DOHH2 (cell line): ENCODE results near the gene HSPB7.
"Not testable (repeated sequence)": the region's sequence is repeated elsewhere in the genome, so short reads cannot be mapped to it uniquely, and the experiment has no call there.

Source experiments
- H3F3A ChIP-seq: fragments of 200-600 bp; sonication (generic), shearing (Covaris generic); 2 replicates; pipeline ENCODE4 v1.6.0; 2016; ENCODE audit warnings: antibody characterized with exemption, mild to moderate bottlenecking; ENCODE audit not compliant: control insufficient read depth, insufficient read depth
- H3K27ac ChIP-seq: fragments of 200-600 bp; sonication (generic); 2 replicates; pipeline ENCODE4 v1.5.1; 2014; ENCODE audit warnings: low read depth, mild to moderate bottlenecking, low read length, moderate library complexity
- H3K27me3 ChIP-seq: fragments of 200-600 bp; sonication (generic); 2 replicates; pipeline ENCODE4 v1.6.1; 2014; ENCODE audit warnings: mild to moderate bottlenecking, low read length, mixed read lengths; ENCODE audit not compliant: control insufficient read depth
- H3K36me3 ChIP-seq: fragments of 200-600 bp; sonication (generic); 2 replicates; pipeline ENCODE4 v1.6.1; 2014; ENCODE audit warnings: mild to moderate bottlenecking, low read length, moderate library complexity, mixed read lengths; ENCODE audit not compliant: control insufficient read depth
- H3K4me1 ChIP-seq: fragments of 200-600 bp; sonication (generic); 2 replicates; pipeline ENCODE4 v1.6.1; 2014; ENCODE audit warnings: mild to moderate bottlenecking, low read length, mixed read lengths; ENCODE audit not compliant: control insufficient read depth
- H3K4me2 ChIP-seq: fragments of 200-600 bp; sonication (generic); 2 replicates; pipeline ENCODE4 v1.6.0; 2014; ENCODE audit warnings: mild to moderate bottlenecking, low read length, moderate library complexity
- H3K4me3 ChIP-seq: fragments of 200-600 bp; sonication (generic); 2 replicates; pipeline ENCODE4 v1.5.1; 2014; ENCODE audit warnings: mild to moderate bottlenecking, low read length, mixed read lengths
- H3K79me2 ChIP-seq: fragments of 200-600 bp; sonication (generic); 2 replicates; pipeline ENCODE4 v1.6.1; 2014; ENCODE audit warnings: mild to moderate bottlenecking, low read length, mixed read lengths; ENCODE audit not compliant: control insufficient read depth
- H3K9me2 ChIP-seq: fragments of 200-600 bp; sonication (generic); replicated peaks from 2 replicates; pipeline ENCODE4 v1.6.1; 2014; ENCODE audit warnings: mild to moderate bottlenecking, low read length, mixed read lengths; ENCODE audit not compliant: control insufficient read depth
- H3K9me3 ChIP-seq: fragments of 200-600 bp; sonication (generic); 2 replicates; pipeline ENCODE4 v1.6.1; 2014; ENCODE audit warnings: antibody characterized with exemption, low read length, mixed read lengths; ENCODE audit not compliant: control insufficient read depth, insufficient read depth
- H4K20me1 ChIP-seq: fragments of 200-600 bp; sonication (generic); 2 replicates; pipeline ENCODE4 v1.6.0; 2014; ENCODE audit warnings: low read depth, mild to moderate bottlenecking, antibody characterized with exemption, low read length, moderate library complexity; ENCODE audit not compliant: control insufficient read depth, insufficient read depth
- EZH2phosphoT487 ChIP-seq: fragments of 200-600 bp; sonication (generic); IDR thresholded peaks from 2 replicates; pipeline ENCODE4 v1.6.1; 2017; ENCODE audit warnings: borderline replicate concordance, mild to moderate bottlenecking, antibody characterized with exemption, low read length, moderate library complexity, mixed read lengths
- TF ChIP-seq, protein P1 (sequence below): fragments of 200-600 bp; sonication (generic); IDR thresholded peaks from one replicate; pipeline ENCODE4 v1.5.1; 2014; ENCODE audit warnings: antibody characterized with exemption, mild to moderate bottlenecking, low read depth, low read length; ENCODE audit not compliant: poor library complexity, severe bottlenecking

Gene HSPB7

DNA sequence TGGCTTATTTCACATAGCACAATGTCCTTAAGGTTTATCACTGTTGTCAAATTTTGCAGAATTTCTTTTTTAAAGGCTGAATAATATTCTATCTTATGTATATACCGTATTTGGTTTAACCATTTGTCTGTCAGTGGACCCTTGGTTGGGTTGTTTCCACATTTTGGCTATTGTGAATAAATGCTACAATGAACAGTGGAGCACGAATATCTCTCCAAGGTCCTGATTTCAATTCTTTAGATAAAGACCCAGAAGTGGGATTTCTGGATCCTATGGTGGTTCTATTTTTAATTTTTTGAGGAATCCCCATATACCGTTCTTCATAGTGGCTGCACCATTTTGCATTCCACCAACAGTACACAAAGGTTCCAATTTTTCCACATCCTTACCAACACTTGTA is 36.2 kb downstream of the HSPB7 start:
- H3K79me2 ChIP-seq = no peaks in the 10 kb centered on the region
- no peaks in the 10 kb centered on the region for H3K36me3 ChIP-seq
- no peaks in the 10 kb centered on the region for H3F3A ChIP-seq
- H3K9me2 ChIP-seq = no peaks in the 10 kb centered on the region
- TF ChIP-seq, protein P1, sequence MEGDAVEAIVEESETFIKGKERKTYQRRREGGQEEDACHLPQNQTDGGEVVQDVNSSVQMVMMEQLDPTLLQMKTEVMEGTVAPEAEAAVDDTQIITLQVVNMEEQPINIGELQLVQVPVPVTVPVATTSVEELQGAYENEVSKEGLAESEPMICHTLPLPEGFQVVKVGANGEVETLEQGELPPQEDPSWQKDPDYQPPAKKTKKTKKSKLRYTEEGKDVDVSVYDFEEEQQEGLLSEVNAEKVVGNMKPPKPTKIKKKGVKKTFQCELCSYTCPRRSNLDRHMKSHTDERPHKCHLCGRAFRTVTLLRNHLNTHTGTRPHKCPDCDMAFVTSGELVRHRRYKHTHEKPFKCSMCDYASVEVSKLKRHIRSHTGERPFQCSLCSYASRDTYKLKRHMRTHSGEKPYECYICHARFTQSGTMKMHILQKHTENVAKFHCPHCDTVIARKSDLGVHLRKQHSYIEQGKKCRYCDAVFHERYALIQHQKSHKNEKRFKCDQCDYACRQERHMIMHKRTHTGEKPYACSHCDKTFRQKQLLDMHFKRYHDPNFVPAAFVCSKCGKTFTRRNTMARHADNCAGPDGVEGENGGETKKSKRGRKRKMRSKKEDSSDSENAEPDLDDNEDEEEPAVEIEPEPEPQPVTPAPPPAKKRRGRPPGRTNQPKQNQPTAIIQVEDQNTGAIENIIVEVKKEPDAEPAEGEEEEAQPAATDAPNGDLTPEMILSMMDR = no peak
- no peak for TF ChIP-seq EZH2phosphoT487
- no peak overlapping the region for H3K4me2 ChIP-seq
- peaks cover 1% of the 10 kb centered on the region for H3K4me1 ChIP-seq
- H3K27ac ChIP-seq = no peak overlapping the region
- H3K9me3 ChIP-seq = no peaks in the 10 kb centered on the region; the same call in 1 of the 2 replicates
- H3K27me3 ChIP-seq = peaks cover 7% of the 10 kb centered on the region
- H4K20me1 ChIP-seq = no peaks in the 10 kb centered on the region
- no peak overlapping the region for H3K4me3 ChIP-seq

DNA sequence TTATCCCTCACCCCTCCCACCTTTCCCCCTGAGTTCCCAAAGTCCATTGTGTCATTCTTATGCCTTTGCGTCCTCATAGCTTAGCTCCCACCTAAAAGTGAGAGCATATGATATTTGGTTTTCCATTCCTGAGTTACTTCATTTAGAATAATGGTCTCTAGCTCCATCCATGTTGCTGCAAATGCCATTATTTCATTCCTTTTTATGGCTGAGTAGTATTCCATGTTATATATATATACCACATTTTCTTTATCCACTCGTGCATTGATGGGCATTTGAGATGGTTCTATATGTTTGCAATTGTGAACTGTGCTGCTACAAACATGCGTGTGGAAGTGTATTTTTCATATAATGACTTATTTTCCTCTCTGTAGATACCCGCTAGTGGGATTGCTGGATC is 39.9 kb downstream of the HSPB7 start:
- not testable (repeated sequence) for H3K27ac ChIP-seq, H3K4me3 ChIP-seq, H3K9me3 ChIP-seq, H3K36me3 ChIP-seq, H3K27me3 ChIP-seq, H3K4me2 ChIP-seq, H3F3A ChIP-seq, H4K20me1 ChIP-seq, H3K9me2 ChIP-seq
- Histone ChIP-seq H3K79me2 (peaks cover 21% of the 10 kb centered on the region), H3K4me1 (peaks cover 30% of the 10 kb centered on the region)

DNA sequence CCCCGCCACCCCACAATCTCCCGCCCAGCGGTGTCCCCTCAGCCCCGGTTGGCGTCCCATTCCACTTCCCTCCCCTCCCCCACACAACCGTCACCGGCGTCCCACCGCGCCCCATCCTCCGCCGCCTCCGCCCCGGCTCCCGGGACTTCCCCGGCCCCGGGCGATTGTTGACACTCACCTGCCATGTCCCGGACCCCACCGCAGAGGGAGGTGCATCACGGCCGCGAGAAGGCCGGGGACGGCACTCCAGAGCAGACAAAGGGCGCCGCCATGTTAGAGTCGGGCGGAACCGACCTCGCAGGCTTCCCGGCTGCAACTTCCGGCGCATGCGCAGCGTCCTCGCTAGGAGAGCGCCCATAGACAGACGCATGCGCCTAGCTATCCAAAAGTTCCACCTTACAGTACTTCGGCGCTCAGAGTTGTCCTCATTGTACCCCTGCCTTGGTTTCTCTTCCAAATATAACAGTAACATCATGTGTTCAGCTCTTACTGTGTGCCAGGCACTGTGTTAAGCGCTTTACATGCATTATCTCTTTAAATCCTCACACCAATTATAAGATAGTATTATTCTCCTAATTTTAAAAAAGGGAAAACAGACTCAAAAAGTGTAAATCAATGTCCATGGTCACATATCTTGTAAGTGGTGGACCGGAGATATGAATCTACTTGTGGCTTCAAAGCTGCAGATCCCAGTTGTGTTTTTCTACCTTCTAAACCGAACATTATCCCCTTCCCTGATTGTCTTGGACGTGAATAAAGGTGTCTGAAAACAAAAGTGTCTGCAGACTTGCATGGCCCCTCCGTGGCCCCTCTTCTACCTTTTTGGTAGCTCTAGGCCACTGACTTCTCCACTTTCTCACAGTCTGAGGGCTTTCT is 41.8 kb downstream of the HSPB7 start, which contains the start of gene ZBTB17:
TSS of gene ZBTB17 (minus strand) at position 297 of the 876 bp plus-strand sequence. CDS start 27,606 bp downstream, outside the sequence.
- TF ChIP-seq, protein P1 = no peak
- no peak for TF ChIP-seq EZH2phosphoT487
- H3K79me2 ChIP-seq = peaks cover 36% of the 10 kb centered on the region
- no peaks in the 10 kb centered on the region for H3K27me3 ChIP-seq
- H3K9me3 ChIP-seq = no peaks in the 10 kb centered on the region
- peak within 1 kb of the TSS; percentile 87 for H3K4me2 ChIP-seq
- H3K4me3 ChIP-seq = peak within 1 kb of the TSS; percentile 76
- peak within 1 kb of the TSS; percentile 86 for H3K27ac ChIP-seq
- no peaks in the 10 kb centered on the region for H3K9me2 ChIP-seq
- peaks cover 9% of the 10 kb centered on the region for H3F3A ChIP-seq
- peaks cover 36% of the 10 kb centered on the region for H3K4me1 ChIP-seq
- no peaks in the 10 kb centered on the region for H4K20me1 ChIP-seq
- peaks cover 19% of the 10 kb centered on the region for H3K36me3 ChIP-seq

DNA sequence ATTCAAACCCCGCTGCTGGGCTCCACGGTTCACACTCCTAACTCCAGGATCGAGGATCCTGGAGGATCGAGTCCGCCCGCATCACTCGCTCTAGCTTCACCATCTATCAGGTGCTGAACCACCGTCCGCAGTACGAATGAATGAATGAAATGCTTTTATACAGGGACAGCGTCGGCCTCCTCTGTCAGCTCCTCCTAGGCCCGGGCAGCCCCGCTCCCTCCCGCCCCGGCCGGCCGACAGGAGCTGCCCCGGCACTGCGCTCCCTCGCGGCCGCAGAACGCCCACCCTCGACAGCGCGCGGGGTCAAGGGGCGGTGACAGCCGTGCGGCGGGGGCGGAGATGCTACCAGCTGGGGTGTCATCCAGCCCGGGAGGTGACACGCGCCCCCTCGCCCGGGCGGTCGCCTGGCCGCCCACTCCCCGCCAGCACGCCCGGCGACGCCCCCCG is 42.5 kb downstream of the HSPB7 start:
- H3K9me2 ChIP-seq = no peaks in the 10 kb centered on the region
- peaks cover 22% of the 10 kb centered on the region for H3K36me3 ChIP-seq
- H3F3A ChIP-seq = peaks cover 9% of the 10 kb centered on the region
- peak overlapping the region; percentile 87 for H3K4me2 ChIP-seq
- H4K20me1 ChIP-seq = no peaks in the 10 kb centered on the region
- TF ChIP-seq, protein P1 = peak; percentile 51
- TF ChIP-seq EZH2phosphoT487 = no peak
- H3K27ac ChIP-seq = peak overlapping the region; percentile 86
- H3K9me3 ChIP-seq = no peaks in the 10 kb centered on the region
- H3K4me3 ChIP-seq = peak overlapping the region; percentile 76
- no peaks in the 10 kb centered on the region for H3K27me3 ChIP-seq
- peaks cover 36% of the 10 kb centered on the region for H3K4me1 ChIP-seq
- H3K79me2 ChIP-seq = peaks cover 36% of the 10 kb centered on the region
